Measurements from ENCODE around the gene CD7.
A peak's percentile ranks its signal among the peaks of the same experiment; 100 is the strongest.

The CD7 gene

DNA sequence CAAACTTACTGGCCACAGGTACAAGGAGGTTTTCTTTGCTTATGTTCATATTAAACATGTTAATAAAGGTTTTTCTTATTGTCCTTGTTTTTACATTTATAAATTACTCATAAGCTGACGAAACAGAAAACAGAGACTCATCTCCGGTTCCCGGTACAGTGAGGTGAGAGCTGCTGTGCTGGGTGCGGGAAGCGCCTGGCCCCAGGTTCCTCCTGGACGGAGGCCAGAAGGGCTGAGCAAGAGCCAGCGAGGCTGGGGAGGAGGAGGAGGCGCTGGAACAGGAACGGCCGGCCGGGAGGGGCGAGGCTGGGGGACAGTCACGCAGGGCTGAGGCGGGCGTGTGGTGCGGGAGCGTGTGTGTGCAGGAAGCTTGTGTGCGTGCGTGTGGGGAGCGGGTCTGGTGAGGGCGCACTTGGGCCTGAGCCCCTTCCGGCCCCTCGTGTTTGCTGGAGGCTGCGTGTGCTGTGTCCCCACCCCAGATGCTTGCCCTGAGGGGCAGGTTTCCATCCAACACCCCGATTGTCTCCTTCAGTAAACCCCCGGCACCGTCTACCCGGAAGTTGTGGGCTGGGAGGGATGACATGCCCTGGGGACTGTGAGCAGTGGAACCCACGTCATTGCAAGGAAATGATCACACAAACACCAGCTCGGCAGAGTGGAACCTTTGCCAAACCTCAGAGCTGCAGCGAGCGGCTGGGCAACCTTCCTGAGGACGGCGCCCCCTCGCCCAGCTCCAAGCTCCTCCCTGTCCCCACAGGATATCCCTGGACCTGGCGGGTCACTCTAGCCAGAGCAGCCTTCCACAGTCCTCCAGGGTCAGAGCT lies 19.5 kb downstream of the CD7 start:
- peak; percentile 91 for DNase-seq

DNA sequence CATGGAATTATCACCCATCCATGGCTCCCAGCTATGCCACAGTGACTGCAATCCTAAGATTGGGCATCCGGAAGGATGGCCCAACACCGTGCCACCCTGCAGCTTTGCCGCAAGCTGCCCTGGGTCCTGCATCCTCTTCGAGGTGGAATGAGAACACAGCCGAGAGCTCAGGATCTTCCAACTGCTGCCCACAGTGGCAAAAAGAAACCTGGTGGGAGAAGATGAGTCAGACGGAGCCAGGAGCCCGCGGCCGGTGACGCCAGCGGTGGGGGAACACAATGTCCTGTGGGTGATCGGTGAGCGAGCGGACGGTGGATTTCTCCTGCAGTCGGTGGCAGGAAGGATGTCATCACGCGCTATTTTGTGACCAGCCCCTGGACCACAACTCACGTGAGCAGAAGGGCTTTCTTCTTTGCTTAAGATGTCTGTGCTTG lies 20.1 kb downstream of the CD7 start:
- peak; percentile 86 for DNase-seq

DNA sequence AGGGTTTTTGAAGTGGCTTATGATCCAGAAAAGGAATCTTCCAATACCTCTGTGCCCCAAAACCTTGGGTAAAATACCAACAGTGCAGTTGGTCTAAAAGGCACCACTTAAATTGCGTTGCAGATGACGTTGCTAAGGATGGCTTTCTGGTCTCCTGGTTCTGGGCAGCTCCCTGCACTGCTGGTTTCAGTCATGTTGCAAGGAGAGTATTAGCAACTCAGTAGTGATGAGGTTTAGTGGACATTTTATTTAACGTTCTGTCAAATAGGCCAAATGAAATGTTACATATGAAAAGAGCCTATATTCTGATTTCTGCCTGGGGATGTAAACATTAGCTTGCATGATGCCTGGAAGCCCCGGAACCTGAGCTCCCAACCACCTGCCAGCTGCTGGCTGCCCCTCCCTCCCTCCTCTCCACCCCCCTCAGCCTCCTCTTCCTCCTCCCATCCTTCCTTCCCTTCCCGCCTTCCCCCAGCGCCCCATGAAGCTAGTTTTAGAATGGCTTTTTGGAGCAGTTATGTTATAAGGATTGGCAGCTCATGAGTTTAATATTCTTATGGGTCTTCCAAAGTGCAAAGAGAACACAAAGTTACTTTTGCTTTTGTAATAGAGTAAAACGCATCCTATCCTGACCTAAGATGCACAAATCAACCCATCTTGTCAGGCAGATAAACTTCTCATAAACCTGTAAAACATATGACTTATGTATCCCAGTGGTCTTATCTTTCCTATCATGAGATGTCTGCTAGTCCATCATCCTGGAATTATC lies 20.7 kb downstream of the CD7 start:
- peak; percentile 21 for DNase-seq

DNA sequence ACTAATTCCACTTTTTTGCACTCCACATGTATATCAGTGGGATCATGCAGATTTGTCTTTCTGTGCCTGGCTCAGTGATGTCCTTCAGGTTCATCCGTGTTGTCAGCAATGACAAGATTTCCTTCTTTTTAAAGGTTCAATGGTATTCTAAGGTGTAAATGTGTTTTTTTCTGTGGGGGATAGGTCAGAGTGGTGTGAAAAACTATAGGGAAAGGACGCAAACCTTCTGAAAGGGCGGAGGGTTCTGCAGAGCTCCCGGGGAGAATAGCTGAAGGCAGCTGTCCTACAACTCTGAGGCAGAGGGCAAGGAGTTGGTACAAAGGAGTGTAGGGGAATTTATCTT lies 22.0 kb downstream of the CD7 start:
- no peak for DNase-seq

DNA sequence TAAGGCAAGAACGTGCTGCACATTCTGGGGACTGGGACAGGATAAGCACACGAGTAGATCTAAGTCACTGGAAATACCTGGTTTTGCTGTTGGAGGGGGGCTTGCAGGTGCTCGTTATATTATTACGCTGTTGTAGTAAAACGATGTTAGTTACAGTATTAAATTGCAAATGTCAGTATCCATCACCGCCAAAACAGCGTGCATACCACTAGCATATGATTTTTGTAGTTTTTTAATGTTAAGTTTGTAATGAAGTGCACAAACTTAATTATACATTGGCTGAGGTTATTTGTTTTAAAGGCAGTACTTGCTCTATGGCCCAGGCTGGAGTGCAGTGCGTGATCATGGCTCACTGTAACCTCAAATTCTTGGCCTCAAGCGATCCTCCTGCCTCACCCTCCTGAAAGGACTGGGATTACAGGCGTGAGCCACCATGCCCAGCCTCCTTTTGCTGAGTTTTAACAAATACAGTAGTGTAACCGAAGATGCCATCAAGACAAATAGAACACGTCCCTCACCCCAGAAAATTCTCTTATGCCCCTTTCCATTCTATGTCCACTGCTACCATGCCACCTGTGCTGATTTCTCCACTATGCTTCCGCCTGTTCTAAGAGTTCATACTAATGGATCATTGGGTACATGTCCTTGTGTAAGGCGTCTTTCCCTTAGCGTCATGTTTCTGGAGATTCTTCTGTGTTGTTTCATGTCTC lies 23.2 kb downstream of the CD7 start:
- DNase-seq = no peak

DNA sequence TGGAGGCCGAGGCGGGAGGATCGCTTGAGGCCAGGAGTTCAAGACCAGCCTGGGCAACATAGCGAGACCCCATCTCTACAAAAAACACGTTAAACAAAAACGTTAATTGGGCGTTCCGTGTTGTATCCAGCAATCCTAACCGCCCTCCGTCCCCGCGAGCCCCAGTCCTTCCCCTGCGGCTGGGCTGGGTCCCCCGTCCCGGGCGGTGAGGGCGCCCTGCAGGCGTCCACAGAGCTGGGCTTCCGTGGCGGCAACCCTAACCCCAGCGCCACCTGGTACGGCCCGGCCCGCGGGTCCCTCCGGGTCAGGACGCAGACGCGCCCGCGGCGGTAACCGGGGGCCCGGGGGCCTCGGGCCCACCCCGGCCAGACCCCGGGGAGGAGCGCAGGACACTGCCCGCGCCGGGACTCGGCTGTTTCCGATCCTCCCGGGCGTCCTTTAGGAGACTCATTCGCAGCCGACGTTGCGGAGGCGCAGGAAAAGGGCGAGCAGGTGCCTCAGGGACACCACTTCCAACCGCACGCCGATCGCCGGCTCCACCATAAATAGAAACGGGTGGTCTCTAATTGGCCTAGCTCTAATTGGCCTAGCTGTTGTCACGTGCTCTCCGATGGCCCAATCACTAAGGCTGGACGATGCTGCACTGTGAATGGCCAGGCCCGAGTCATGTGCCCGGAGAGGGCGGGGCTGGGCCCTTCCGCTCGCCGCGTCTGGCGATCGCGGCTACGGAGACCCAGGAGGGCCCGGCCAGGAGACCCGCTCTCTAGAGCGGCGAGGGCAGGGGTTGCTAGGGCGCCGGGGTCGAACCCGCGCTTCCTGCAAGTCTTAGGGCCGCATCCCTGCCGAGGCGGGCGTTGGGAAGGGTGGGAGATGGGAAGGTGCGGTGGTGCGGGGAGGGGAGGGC lies 24.9 kb downstream of the CD7 start:
- peak; percentile 88 for DNase-seq

DNA sequence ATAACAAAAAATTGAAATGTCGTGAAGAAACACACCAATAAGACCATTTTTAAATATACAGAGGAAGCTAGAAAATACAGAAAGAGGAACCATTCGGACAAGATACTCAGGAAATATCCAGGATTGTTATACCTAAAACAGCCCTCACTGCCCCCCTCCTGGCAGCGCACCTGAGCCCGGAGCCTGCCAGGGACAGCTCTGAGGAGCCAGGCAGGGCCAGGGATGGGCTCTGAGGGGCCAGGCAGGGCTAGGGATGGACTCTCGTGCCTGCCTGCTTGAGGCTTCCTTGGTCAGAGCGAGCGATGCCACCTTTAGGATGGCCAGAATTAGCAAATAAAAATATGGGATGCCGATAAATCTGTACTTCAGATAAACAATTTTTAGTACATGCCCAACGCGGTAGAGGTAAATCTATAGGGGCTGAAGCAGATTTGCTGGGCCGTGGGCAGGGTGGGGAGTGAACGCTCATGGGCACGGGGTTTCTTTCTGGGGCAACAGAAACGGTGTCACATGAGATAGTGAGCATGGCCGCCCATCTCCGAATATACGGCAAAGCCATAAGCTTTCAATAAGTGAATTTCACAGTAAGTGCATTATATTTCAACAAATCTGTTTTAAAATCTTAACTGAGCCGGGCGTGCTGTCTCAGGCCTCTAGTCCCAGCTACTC lies 25.7 kb downstream of the CD7 start:
- no peak for DNase-seq

DNA sequence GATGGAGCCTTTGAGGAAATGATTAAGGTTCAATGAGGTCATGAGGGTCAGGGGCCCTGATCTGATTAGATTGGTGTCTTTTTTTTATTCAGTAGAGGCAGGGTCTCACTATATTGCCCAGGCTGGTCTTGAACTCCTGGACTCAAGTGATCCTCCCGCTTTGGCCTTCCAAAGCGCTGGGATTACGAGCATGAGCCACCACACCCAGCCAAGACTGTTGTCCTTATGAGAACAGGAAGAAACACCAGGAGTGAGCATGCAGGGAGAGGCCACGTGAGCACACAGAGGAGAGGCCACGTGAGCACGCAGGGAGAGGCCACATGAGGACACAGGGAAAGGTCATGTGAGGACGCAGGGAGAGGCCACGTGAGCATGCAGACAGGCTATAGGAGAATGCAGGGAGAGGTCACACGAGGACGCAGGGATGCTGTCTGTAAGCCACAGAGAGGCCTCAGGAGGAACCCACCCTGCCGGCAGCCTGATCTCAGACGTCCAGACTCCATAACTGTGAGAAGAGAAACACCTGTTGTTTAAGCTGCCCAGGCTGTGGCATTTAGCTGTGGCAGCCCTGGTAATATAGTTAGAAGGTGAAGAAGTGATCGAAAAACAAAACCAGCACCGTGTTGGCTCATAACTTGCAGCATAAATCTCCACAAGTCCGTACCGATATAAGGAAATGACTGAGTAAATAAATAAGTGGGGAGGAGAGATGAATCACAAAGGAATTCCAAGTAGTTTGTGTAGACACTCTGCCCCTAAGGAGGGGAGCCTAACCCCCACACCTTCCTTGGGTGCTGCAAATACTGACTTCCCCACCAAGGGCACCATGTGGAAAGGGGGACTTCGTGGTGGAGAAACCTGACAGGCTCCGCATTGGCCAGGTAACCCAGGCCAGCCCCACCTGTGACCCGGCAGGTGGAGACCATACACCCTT lies 29.3 kb downstream of the CD7 start:
- no peak for DNase-seq

DNA sequence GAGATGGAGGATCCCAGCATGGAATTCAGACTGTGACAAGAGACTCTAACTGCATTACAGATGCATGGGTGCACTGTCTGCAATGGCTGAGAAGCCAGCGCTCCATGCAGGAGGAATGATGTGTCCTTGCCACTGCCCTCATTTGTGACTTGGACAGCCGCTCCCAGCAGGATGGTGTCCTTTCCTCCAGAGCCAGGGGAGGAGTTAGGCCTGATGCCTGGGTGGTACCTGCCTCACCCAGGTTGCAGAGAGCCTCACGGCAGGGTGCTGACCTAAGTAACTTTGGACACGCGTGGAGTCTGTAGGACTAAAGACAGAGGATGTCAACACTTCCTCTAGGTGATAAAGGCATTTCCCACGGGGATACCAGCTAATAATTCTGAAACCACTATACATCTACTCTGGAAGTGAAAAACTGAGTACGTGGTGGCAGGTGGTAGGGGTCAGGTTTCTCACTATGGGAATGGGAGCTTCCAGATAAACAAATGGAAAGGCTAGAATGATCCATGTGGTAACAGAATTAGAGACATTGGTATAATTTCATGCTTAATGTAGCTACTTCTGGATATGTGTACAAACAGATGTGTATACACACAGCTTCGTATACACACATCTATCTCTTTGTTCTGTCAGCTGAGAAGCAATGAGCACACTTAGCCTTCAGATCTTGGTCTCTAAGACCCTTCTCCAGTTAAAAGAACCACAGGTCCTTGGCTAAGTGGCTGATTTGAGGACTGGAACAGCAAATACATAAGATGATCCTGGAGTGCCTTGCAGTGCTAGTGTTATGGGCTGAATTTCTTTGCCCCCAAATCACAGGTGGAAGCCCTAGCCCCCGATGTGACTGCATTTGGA lies 30.2 kb downstream of the CD7 start:
- DNase-seq = no peak

DNA sequence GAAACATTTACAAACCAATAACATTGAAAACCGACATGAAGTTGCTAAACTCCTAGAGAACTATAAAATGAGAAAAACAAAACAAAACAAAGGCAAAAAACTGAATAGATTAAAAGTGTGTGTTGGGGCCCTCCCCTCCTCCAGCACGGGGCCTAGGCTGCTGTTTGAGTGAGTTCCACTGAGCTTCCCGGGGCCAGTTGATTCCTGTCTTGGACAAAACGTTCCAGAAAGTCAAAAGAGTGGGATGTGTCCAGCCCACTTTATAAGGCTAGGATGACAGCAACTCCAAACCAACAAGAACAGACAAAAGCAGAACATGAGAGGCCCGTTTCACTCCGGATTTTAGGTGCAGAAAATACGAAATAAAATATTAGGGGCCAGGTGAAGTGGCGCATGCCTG lies 32.3 kb downstream of the CD7 start:
- DNase-seq = no peak

DNA sequence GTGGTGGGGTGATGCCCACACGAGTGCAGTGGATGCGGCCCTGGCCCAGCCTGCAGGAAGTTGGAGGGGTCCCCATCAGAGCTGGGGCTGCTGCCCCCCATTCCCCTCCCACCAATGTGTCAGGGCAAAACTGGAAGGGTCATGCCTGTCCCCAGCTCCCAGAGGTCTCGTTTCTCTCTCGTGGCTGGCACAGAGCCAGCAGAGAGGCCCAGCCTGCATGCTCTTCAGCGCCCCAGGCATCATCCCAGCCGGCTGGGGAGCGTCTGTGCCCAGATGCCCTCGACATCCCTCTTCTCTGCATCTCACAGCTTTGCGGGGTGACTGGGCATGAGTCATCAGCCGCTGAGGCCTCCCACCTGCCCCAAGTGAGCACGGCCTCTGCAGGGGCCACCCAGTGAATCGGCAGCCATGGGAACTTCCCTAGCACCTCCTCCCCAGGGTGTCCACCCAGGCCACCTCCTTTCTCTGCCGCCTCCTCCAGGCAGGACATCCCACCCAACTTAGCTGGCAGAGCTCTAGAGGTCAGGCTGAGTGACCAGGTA lies 34.1 kb downstream of the CD7 start:
- no peak for DNase-seq

DNA sequence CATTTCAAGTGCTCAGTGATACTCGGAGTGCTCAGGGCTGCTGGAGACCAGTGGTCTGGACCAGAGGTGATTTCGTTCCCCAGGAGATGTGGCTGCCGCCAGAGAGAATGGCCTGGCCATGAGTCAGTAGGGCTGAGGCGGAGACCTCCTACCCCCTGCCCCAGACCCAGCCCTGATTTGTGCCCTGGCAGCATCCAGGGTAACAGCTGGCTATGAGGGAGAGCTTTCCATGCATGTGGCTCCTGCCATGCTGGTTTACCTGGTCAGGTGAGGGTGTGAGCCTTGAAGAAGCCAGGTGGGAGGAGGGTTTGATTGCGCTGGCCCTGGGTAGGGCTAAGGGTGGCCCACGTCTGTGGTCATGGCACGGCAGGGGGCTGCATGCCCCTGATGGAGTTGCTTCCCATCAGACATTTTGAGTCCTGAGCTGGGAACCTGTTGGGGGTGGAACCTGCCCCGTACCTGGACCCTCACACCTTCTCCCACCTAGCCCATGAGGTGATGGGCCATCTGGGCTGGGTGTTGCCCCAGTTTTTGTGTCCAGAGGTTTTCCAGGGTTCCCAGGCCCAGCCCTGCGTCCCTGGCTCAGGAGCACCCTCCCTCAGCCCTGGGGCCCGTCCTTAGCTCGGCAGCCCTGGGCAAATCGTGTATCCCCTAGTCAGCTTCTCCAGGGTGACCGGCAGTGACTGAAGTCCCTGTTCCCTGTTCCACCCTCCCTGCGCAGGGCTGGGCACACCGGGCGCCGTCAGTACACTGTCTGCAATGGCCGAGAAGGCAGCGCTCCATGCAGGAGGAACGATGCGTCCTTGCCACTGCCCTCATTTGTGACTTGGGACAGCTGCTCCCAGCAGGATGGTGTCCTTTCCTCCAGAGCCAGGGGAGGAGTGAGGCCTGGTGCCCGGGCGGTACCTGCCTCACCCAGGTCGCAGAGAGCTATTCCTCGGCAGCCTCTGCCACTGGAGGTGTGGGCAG lies 34.9 kb downstream of the CD7 start:
- DNase-seq = no peak

DNA sequence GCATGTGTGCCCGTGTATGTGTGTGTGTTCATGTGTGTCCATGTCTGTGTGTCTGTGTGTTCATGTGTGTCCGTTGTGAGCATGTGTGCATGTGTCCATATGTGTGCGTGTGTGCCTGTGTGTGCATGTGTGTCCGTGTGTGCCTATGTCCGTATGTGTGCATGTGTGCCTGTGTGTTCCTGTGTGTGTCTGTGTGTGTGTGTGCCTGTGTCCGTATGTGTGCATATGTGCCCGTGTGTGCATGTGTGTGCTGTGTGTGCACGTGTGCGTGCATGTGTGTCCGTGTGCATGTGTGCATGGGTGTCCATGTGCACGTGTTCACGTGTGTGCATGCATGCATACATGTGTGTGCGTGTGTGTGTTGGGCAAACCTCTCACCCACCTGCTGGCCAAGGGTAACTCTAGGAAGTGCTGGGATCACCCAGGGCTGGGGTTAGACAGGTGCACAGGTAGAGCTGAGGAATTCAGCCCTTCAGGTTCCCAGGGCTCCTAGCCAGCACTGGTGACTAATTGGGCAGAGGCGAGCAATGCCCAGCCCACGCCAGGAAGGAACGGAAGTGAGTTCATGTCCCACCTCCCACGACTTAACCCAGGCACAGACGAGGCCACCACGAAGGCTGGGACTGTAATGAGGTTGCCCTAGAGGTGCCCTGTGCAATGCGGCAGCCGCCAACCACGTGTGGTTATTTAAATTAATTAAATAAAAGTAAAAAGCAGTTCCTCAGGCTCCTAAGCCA lies 35.7 kb downstream of the CD7 start:
- no peak for DNase-seq

DNA sequence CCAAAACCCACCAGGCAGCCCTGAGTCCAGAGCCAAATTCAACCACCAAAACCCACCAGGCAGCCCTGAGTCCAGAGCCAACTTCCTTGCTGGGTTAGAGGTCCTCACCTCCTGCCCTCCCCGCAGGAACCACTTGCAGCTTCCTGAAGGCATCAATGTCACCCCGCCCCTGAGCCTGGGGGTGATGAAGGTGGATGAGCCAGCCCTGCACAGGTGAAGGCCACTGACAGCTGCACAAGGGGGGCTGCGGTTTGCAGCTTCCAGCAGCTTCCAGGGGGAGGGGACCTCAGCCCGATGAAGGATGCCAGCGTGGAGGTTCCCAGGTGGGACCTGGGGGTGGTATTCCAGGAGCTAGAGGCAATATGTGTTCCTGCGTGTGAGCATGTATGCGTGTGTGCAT lies 36.3 kb downstream of the CD7 start:
- no peak for DNase-seq

DNA sequence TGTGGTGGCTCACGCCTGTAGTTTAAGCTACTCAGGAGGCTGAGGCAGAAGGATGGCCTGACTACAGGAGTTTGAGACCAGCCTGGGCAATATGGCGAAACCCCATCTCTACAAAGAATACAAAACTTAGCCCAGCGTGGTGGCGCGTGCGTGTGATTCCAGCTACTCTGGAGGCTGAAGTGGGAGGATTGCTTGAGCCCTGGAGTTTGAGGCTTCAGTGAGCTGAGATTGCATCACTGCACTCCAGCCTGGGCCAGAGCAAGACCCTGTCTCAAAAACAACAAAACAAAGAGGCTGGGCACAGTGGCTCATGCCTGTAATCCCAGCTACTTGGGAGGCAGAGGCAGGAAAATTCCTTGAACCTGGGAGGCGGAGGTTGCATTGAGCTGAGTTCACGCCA lies 36.9 kb downstream of the CD7 start:
- DNase-seq = no peak

DNA sequence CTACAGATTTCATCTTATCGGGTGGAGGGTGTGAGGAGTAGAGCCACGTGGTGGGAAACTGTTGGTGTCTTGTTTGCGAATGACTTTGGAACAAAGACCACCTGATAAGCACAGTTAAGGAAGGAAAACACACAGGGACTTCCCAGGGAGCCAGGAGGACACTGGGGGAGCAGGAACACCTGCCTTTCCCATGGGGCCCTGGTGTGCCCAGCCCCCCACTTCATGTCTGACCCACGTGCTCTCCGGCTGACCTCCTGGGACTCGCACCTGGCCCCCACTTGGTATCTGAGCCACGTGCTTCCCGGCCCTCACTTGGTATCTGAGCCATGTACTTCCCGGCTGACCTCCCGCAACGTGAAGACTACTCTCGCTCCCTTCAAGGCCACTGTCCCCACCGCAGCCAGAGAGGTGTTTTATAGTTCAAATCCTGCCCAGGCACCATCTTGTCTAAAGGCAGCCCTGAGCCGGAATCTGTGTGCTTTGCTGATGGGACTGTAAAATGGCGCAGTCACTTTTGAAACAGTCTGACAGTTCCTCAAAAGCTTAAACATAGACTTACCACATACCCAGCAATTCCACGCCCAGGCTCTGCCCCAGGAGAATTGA lies 38.5 kb downstream of the CD7 start:
- no peak for DNase-seq

DNA sequence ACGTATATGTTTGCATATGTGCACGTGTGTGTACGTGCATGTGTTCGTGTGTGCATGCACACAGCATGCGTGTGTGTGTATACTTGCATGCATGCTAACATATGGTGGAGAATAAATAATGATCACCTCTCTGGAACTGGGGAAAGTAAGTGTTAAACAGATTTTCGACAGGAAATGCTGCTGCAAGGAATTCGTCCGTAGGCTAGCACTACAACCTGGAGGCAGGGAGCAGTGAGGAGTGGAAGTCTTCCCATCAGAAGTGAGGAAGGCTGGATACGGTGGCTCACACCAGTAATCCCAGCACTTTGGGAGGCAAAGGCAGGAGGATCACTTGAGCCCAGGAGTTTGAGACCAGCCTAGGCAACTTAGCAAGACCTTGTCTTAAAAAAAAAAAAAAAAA lies 39.1 kb downstream of the CD7 start:
- DNase-seq = no peak

Measured in activated T-cell treated with anti-CD3 and anti-CD28 coated beads, Interleukin-2, amount 50 U/mL, for 1 hour (primary cell).